ENCODE data around the gene ZNF728.
"Not testable (repeated sequence)": the region's sequence is repeated elsewhere in the genome, so short reads cannot be mapped to it uniquely, and the experiment has no call there.

Gene ZNF728

GRCh38 chr19:23002690-23003422 lies at the start of gene ZNF728:
ZNF728 (minus strand) TSS chr19:23003176; CDS start chr19:23003030, 146 bp downstream.
- DNase-seq: no peak

GRCh38 chr19:23052349-23052748 lies 49.4 kb upstream of the ZNF728 start:
- DNase-seq: no peak

- no peak for DNase-seq
Measured at GRCh38 chr19:23049256-23049655, 46.3 kb upstream of the ZNF728 start.

- DNase-seq: no peak
Measured at GRCh38 chr19:23046743-23047142, 43.8 kb upstream of the ZNF728 start.

- no peak for DNase-seq
Measured at GRCh38 chr19:23033721-23034120, 30.7 kb upstream of the ZNF728 start.

- DNase-seq: no peak
Measured at GRCh38 chr19:23015660-23016059, 12.7 kb upstream of the ZNF728 start.

GRCh38 chr19:22994957-22995356 lies 8.0 kb downstream of the ZNF728 start:
- not testable (repeated sequence) for DNase-seq

- no peak for DNase-seq
Measured at GRCh38 chr19:22976248-22976647, 26.7 kb downstream of the ZNF728 start.

GRCh38 chr19:22975546-22976136 lies 27.3 kb downstream of the ZNF728 start:
- DNase-seq: not testable (repeated sequence)

GRCh38 chr19:22945560-22945959 lies 57.4 kb downstream of the ZNF728 start:
- no peak for DNase-seq

GRCh38 chr19:22935151-22935550 lies 67.8 kb downstream of the ZNF728 start:
- no peak for DNase-seq

- not testable (repeated sequence) for DNase-seq
Measured at GRCh38 chr19:22927576-22927975, 75.4 kb downstream of the ZNF728 start.

GRCh38 chr19:22925181-22925580 lies 77.8 kb downstream of the ZNF728 start:
- DNase-seq: not testable (repeated sequence)

Measured in activated CD4-positive, alpha-beta T cell treated with anti-CD3 and anti-CD28 coated beads, Interleukin-10, Interleukin-2, amounts not matched to agents 100 ng/mL and 50 ng/mL, durations not matched to agents 16 hours and 8 hours (primary cell).